Measurements from ENCODE around the gene UFM1. TPM values are rescaled to one million over a fixed set of nuclear protein-coding genes. Genes with fewer than 3 reads are reported as not detected.
"Not testable (repeated sequence)": the region's sequence is repeated elsewhere in the genome, so short reads cannot be mapped to it uniquely, and the experiment has no call there.

Gene UFM1
- total RNA-seq, 1 donor from 2014 or later: 114 TPM

DNA sequence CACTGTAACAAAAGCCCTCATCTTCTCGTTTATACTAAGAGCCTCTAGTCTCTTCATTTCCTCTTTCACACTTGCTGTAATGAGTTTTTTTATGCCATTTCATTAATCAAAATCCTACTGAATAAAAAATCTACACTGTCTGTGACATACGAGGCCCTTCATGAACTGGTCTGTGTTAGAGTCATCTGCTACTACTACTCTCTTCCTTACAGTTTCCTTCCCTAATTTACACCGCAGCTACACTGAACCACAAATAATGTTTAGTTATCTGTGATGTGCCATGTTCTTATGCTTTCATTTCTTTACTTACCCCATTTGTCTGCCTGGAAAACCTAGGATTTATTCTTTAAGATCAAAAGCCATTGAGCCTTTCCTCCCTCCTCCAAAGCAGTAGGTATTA, 16.0 kb downstream of the UFM1 start:
- no peak for DNase-seq (ENCODE audit: low spot score)

DNA sequence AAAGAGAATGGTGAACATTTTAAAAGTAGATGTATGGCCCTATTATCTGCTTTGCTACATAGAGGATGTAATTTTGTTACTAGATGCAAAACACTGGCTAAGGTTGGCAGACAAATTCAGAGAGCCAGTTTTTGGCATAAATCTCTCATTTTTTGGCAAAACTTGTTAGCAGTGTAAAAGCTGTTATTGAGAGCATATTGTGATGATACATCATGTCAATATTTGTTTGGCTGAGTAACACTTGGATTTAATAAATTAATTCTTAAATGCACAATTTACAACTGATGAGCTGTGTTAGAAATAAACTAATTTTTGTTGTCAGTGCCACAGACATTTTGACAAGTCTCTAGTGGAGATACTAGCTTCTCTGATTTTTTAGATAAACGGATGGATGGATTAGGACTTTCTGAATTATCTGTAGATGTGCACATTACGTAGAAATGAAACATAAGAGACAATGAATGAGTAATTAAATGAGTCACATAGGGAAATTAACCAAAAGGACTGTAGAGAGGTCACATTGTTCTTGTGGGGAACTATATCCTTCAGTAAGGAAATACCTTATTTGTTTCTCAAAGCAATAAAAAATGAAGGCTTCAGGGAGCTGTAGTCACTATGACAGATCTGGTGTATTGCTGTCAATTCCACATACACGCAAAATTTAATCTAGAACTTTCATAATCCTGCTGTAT, 17.4 kb downstream of the UFM1 start:
- DNase-seq (ENCODE audit: low spot score): no peak

DNA sequence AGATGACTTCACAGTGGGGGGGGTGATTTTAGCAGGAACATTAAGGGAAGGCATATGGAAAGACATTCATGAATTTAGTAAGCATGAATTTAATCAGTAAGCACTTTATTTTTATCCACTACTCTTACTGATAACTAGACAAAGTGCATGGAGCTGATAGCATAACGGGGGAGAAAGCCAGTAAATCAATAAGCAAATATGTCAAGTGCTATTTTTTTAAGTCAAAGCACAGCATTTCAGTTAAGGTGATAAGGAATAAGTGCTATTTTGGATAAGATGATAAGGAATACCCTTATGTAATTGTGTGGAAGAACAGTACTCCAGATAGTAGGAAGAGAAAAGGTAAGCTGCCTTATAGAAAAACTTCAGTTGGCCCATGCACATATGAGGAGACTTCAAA, 19.4 kb downstream of the UFM1 start:
- DNase-seq (ENCODE audit: low spot score): no peak

- not testable (repeated sequence) for DNase-seq (ENCODE audit: low spot score)
Observed at GRCh38 chr13:38370096-38370495, 20.4 kb downstream of the UFM1 start.

- DNase-seq (ENCODE audit: low spot score): no peak
Observed at GRCh38 chr13:38372820-38373383, 23.3 kb downstream of the UFM1 start.

GRCh38 chr13:38376546-38376945, 26.9 kb downstream of the UFM1 start:
- DNase-seq (ENCODE audit: low spot score): no peak

DNA sequence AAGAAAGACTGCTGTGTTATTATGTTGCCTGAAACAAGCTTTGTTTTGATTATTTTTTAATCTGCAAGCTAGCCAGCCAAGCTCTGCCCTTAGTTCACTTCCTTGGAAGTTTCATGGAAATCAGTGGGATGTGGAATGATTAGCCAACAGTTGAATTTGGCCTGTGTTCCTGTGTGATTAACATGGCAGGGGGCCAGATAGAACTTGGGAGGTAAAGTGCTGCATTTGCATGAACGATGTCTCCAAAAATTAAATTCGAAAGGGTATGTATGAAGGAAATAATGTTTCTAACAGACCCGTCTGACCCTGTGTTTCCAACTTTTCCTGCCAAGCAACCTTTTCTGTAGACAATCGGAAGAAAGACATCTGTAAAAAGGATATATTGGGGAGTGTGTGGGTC, 32.2 kb downstream of the UFM1 start:
- no peak for DNase-seq (ENCODE audit: low spot score)

DNA sequence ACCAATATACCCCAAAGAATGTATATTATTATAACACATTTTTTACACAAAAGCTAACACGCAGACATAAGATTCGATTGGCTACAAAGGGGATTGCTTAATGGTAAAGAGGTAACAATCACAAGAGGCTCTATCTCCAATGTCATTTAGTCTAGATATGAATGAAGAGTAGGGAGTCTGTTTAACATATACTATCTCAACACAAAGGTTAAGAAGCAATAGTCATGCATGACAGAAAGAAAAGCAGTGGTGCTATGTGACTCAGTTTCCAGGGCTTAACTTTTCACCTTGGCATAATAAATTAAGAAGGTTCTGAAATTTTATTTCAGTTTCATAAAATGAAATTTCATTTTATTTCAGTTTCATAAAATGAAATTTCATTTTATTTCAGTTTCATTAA, 33.3 kb downstream of the UFM1 start:
- DNase-seq (ENCODE audit: low spot score): no peak

GRCh38 chr13:38384171-38384570, 34.5 kb downstream of the UFM1 start:
- DNase-seq (ENCODE audit: low spot score): no peak

GRCh38 chr13:38385153-38385891, 35.7 kb downstream of the UFM1 start:
- no peak for DNase-seq (ENCODE audit: low spot score)

DNA sequence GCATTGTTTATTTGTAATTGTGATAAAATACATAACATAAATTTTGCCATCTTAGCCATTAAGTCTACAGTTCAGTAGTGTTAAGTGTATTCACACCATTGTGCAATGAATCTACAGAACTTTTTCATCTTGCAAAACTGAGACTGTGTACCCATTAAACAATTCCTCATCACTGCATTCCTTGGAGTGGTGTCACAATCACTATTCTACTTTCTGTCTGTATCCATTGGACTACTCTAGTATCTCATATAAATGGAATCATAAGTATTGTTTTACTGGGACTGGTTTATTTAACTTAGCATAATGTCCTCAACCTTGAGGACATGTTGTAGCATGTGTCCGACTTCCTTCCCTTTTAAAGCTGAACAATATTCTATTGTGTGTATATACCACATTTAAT, 36.8 kb downstream of the UFM1 start:
- DNase-seq (ENCODE audit: low spot score): no peak

DNA sequence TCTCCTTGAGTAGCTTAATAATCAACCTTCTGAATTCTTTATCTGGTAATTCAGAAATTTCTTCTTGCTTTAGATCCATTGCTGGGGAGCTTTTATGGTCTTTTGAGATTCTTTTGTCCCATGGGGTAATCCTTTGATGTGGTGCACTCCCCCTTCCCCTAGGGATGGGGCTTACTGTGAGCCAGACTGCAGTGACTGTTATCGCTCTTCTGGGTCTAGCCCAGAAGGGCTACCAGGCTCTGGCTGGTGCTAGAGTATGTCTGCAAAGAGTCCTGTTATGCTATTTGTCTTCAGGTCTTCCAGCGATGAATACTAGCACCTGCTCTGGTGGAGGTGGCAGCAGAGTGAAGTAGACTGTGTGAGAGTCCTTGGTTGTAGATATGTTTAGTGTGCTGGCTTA, 41.7 kb downstream of the UFM1 start:
- no peak for DNase-seq (ENCODE audit: low spot score)

- peak; percentile 37 for DNase-seq (ENCODE audit: low spot score)
Observed at GRCh38 chr13:38394777-38395496, 45.3 kb downstream of the UFM1 start.

DNA sequence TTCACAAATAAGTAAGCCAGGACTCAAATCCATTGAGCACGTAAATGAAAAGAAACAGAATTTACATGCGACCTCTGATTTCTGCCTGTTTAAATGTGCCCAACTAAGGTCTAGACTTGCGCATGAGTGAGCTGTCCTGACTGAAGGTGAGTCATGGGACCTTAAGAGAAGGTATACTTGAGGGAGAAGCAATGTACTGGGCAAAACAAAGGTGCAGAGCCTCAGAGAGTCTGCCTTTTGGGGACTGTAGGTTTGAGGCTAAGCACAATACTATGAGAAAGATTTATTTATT, 45.8 kb downstream of the UFM1 start:
- no peak for DNase-seq (ENCODE audit: low spot score)

DNA sequence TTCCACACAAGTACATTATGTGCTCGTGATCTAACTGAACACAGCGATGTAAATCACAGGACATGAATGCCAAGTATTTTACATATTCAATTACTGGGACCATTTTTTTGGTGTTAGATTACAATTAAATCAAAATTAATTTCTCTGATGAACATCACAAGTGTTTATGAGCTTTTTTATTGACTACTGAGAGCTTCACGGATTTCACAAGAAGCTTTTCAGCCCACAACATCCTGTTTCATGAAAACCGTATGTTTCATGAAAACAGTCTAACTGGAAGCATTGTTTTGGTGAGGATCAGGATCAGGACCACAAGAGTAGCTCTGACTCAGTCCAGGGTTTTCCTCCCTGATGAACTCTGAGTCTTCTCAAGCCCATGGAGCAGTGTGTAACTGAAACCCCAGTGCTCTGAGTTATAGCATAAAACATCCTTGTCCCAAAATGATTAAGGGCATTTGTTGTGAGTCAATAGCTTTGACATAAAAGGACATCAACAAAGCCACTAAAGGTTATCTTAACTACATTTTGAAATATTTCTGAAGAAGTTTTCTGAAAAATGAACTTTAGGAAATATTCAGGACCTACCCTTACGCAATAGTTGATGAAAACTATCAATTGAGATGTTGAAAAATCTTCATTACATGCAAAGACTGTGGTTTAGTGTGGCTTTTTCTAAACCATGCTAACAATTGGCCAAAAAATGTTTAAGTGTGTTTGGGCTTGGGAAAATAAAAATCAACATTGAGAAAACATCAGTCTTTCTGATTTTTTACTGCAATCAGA, 49.3 kb downstream of the UFM1 start:
- DNase-seq (ENCODE audit: low spot score): peak; percentile 11

DNA sequence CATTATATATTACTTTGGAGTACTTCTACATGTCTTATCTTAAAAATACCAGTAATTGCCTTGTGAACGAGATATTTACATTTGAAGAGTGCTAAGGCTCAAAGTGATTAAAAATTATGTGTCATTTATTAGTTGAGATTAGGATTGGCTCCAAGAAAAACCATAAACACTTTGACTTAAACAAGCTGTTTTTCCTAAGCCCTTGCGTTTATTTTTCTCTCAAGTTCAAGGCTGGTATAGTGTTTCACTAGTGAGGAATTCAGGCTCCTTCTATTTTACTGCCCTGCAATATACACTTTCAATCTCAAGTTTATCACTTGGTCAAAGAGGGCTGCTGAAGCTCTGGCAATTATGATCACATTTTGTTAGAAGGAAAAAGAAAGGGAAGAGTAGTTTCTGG, 49.9 kb downstream of the UFM1 start:
- DNase-seq (ENCODE audit: low spot score): peak; percentile 2

- DNase-seq (ENCODE audit: low spot score): no peak
Observed at GRCh38 chr13:38401276-38401675, 51.6 kb downstream of the UFM1 start.

DNA sequence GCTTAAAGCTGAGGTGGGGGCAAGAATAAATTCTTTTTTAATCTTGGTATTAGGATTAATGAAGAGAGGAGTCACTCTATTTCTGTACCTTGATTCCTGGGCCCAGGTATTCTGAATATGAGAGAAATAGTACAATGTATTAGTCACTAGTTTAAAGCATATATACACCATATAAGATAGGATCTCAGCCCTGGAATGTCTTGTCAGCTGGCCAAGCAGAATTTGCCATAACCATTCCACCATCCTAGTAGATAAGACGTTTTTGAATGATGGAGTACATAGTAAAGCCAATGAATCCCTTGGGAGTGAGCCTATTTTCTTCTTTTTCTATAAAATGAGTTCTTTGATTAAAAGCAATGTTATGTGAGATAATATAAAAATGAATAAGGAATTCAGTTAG, 55.6 kb downstream of the UFM1 start:
- DNase-seq (ENCODE audit: low spot score): no peak

DNA sequence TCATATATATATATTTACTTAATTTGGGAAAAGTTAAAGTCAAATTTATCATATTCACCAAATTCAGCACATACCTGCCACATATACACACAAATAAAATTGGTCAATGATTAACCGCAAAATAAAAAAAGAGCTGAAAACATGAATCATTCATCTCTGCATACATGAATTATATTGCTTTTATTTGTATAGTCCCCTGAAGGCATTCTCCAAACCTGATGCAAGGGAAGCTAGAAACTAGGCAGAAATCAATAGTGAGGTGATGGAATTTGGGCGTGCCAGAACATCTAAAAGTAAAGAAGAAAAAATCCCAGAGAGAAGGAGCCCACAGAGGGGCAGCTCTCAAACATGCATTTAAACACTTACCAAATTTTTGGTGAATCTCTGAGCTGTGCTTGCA, 60.1 kb downstream of the UFM1 start:
- DNase-seq (ENCODE audit: low spot score): no peak

- DNase-seq (ENCODE audit: low spot score): peak; percentile 13
Observed at GRCh38 chr13:38412266-38412665, 62.6 kb downstream of the UFM1 start.
